NCI-H2196 treated with DMSO at 0.1 percent for 48 hours (cell line): Measurements from ENCODE around the gene SMIM1.
A peak's percentile ranks its signal among the peaks of the same experiment; 100 is the strongest.

Experiments used
- DNase-seq: peaks from one replicate; lab custom pipeline; 2025; ENCODE audit not compliant: unreplicated experiment; lab: John Stamatoyannopoulos, UW

Gene SMIM1, protein sequence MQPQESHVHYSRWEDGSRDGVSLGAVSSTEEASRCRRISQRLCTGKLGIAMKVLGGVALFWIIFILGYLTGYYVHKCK

DNA sequence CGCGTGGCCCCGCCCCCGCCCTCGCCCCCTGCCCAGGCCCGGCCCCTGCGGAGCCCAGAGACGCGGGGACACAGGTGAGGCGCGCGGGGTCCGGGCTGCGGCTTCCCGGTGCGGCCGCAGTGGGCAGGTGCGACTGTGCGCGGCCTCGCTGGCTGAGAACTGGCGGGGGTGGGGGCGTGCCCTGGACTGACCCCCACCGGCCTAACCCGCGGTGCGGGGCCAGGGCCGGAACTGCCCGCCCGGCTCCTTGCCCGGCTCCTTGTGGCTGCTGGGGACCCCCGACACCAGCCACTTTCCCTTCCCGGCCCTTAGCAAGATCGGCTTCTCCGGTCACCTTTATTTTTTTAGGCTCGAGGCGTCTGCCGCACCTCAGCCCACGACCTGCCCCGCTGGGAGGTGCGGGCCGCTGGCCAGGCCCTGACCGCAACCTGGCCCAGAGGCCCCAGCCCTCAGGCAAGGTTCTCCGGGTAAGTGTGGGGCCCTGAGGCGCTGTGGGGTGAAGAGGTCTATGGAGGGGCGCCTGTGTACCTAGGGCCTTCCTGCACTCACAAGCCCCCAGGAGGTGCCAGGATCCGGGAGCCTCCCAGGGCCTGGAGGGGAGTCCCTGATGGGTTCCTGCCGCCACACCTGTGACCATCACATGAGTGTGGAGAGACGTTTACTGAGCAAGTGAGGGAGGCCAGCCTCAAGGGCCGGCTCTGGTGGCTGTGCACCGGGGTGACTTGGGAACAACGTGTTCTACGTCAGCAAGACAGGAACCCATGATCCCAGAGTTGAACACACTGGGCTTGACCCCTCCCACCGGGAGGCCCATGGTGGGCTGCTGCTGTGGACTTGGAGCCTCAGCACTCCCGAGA is at the start of gene SMIM1:
Gene SMIM1 (plus strand): TSS at position 35 of the 857 bp plus-strand sequence. CDS start 2,625 bp downstream, outside the sequence.
- no peak for DNase-seq

DNA sequence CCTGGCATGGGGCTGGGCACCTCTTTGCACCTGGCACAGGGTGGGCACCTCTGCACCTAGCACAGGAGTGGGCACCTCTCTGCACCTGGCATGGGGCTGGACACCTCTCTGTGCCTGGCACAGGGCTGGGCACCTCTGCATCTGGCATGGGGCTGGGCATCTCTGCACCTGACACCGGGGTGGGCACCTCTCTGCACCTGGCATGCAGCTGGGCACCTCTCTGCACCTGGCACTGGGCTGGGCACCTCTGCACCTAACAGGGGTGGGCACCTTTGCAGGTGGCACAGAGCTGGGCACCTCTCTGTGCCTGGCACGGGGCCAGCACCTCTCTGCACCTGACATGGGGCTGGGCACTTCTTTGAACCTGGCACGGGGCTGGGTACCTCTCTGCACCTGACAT is 49.7 kb upstream of the SMIM1 start:
- DNase-seq: no peak

DNA sequence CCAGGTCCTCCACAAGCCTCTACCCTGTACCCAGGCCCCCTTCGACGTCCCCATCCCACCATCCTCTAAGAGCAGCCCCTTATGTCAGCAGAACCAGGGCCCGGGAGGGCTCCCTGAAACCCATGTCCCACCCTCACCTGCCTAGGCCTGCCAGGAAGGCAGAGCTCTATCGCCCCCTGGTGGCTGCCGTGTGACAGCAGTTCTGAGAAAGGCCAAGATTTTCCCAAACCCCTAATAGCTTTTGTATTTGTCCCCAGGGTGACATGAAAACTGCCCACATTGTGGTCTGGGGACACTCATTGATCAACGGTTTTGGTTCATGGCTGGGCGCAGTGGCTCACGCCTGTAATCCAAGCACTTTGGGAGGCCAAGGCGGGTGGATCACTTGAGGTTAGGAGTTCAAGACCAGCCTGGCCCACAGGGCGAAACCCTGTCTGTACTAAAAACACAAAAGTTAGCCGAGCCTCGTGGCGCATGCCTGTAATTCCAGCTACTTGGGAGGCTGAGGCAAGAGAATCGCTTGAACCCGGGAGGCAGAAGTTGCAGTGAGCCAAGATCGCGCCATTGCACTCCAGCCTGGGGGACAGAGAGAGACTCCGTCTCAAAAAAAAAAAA is 48.0 kb upstream of the SMIM1 start:
- DNase-seq: peak; percentile 47

DNA sequence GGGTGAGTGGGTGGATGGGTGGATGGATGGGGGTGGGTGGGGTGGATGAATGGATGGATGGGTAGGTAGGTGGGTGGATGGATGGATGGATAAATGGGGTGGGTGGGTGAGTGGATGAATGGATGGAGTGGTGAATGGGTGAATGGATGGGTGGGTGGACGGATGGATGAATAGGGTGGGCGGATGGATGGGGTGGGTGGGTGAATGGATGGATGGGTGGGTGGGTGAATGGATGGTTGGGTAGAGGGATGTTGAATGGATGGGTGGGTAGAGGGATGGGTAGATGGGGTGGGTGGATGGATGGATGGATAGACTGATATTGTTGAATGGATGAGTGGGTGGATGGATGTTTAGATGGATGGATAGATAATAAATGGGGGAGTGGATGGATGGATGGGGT is 47.2 kb upstream of the SMIM1 start:
- no peak for DNase-seq

DNA sequence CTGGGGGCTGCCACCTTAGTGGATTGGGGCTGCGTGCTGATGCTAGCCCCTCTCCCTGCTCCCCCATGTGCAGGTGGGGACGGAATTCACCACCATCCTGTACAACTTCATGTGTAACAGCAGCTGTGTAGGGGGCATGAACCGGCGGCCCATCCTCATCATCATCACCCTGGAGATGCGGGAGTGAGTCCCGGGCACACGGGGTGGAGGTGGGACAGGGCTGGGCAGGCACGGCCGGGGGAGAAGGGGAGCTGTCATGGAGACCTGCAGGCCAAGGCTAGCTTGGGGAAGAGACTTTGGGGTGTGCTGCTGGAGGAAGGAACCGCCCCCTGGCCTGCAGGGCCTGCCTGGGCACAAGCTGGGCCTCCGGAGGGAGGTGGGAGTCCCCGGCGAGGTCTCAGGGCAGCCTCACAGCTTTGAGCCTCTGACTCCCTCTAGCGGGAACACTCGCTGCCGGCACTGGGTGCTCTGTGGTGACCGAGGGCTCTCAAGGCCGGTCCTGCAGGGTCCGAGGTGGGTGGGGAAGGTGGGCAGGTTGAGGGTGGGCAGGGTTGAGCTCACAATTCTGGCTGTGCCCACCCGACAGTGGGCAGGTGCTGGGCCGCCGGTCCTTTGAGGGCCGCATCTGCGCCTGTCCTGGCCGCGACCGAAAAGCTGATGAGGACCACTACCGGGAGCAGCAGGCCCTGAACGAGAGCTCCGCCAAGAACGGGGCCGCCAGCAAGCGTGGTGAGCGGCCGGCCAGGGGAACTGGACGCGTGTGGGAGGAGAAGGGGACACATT is 45.3 kb upstream of the SMIM1 start:
- no peak for DNase-seq

DNA sequence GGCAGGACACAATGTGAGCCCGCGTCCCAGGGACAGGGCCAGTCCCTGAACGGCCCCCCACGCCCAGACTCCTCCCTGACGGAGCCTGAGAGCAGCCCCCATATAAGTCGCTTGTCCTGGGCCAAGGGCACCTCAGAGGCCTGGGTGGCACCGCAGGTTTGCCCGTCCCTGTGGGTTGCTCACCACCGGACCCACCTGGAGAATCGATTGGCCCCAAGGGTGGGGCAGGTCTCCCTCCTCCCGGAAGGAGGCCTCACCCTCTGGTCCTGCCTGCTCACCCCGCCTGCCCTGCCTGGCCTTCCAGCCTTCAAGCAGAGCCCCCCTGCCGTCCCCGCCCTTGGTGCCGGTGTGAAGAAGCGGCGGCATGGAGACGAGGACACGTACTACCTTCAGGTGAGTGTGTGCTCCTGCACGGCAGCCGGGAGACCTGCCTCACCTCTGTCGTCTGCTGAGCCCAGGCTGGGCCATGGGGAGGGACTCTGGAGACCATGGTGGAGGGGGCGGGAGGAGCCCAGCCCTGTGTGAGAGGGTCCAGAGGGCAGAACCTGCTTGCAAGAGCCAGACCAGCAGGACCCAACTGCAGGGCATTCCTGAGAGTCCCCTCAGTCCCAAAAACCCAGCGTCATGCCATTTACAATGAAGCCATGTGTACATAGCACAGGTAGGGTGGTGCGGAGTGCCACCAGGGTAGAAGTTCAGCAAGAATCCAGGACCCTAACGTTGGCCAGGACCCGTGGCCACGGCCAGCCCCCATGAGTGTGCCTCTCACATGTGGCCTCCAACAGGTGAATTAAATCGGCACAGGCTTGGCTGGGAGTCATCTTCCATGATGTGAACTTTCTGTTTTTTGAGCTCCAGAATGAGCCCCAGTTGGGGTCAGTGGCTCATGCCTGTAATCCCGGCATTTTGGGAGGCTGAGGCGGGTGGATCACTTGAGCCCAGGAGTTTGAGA is 44.4 kb upstream of the SMIM1 start:
- no peak for DNase-seq

DNA sequence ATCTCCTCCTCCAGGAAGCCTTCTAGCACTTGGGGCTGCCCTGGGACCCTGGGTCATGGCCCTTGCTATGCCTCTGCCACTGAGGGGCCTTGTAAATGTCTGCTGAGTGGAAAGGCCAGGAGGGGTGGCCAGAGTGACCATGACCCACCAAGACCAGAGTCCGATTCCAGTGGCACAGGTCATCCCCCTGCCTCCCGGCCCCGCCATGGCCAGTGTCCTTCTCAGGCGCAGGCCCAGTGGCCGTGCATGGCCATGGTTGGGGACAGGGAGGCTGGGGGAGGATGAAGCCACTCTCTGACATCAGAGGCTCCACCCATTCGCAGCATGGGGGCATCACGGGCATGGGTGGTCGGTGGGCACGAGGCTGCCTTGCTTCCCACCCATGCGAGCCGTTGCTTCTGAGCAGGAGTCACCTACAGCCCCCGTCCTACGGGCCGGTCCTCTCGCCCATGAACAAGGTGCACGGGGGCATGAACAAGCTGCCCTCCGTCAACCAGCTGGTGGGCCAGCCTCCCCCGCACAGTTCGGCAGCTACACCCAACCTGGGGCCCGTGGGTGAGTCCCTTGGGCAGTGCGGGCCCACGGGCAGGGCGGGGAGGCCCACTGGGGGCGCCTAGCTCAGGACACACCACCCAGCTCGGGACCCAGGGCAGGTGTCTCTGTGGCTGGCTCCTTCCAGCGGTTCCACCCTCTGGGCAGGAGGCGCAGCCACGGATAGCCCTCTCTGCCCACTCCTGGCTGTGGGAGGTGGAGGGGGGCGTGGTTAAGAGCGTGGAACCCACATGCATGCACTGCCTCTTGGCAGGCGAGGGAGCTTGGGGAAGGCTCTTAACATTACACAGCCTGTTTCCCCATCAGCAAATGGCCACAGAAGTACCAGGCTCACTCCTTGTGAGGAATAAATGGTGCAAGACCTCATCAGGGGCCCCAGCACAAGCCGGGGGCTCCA is 42.7 kb upstream of the SMIM1 start:
- no peak for DNase-seq

DNA sequence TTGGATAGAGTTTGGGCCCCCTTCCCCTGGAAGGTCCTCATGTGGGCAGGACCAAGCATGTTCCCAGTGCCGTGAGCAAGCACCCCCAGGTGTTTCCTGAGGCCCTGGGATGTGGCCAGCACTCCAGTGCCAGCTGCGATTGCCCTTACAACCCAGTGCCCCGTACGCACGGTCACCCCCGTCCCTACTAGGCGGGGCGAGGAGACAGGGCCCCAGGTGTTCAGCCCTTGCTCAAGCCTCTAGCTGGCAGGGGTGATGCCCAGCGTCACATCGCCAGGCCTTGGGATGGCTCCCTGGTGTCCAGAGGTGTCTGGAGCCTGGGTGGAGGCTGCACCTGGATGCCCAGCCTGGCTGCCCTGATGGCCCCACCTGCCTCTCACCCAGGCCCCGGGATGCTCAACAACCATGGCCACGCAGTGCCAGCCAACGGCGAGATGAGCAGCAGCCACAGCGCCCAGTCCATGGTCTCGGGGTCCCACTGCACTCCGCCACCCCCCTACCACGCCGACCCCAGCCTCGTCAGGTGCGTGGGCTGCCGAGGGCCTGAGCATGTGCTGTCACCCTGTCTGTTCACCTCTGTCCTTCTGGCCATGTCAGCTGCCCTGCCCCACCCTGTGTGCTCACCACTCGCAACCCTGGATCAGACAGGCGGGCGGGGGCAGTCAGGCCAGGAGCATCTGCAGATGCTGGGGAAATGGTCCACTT is 41.9 kb upstream of the SMIM1 start:
- no peak for DNase-seq

DNA sequence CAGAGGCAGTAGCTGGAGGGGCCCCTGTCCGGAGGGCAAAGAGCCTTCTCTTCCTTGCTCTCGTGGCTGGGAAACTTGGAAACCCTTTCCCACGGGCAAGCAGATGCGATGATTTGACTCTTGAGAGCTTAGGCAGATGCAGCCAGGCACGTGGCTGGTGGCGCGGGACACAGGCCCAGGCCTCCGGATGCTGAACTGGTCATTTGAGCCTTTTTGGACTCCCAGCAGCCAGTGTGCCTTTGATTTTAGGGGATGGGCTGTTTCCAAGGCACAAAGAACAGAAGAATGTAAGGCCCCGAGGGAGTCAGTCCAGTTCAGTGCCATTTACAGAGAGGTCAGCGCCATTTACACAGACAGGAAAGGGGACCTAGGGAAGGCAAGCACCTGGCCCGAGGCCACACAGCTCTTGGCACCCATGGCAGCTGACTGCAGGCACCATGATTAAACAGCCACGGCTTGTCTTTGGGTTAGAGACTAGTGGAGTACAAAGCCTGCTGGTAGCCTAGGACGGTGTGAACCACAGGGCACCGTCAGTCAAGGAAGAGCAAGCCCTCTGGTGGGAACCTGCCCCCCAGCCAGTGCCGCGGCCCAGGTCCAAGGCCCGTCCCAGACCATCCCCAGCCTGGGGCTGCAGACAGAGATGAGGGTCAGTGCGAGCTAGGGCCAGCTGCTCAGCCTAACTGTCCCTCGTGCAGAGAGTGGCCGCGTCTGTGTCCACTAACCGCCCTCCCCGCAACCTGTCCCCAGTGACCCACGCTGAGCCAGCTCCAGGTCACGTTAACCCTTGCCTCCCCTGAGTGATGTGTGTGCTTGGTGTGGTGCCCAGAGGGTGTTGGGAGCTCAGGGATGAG is 40.7 kb upstream of the SMIM1 start:
- no peak for DNase-seq

DNA sequence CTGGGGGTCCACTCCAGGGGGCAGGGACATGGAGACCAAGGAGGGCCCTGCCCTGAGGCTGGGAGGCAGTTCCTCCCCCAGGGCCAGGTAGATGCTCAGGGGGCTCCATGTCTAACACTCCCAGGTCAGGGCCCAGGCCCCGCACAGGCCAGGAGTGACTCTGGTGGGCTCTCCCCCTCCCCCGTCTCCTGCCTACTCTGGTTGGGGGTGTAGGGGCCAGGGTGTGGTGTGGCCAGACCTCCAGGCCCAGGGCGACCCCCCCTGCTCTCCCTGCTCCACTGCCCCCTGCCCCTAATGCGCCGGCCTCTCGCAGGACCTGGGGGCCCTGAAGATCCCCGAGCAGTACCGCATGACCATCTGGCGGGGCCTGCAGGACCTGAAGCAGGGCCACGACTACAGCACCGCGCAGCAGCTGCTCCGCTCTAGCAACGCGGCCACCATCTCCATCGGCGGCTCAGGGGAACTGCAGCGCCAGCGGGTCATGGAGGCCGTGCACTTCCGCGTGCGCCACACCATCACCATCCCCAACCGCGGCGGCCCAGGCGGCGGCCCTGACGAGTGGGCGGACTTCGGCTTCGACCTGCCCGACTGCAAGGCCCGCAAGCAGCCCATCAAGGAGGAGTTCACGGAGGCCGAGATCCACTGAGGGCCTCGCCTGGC is 40.0 kb upstream of the SMIM1 start:
- no peak for DNase-seq

DNA sequence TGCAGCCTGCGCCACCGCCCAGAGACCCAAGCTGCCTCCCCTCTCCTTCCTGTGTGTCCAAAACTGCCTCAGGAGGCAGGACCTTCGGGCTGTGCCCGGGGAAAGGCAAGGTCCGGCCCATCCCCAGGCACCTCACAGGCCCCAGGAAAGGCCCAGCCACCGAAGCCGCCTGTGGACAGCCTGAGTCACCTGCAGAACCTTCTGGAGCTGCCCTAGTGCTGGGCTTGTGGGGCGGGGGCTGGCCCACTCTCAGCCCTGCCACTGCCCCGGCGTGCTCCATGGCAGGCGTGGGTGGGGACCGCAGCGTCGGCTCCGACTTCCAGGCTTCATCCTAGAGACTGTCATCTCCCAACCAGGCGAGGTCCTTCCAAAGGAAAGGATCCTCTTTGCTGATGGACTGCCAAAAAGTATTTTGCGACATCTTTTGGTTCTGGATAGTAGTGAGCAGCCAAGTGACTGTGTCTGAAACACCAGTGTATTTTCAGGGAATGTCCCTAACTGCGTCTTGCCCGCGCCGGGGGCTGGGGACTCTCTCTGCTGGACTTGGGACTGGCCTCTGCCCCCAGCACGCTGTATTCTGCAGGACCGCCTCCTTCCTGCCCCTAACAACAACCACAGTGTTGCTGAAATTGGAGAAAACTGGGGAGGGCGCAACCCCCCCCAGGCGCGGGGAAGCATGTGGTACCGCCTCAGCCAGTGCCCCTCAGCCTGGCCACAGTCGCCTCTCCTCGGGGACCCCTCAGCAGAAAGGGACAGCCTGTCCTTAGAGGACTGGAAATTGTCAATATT is 39.3 kb upstream of the SMIM1 start:
- DNase-seq: no peak

DNA sequence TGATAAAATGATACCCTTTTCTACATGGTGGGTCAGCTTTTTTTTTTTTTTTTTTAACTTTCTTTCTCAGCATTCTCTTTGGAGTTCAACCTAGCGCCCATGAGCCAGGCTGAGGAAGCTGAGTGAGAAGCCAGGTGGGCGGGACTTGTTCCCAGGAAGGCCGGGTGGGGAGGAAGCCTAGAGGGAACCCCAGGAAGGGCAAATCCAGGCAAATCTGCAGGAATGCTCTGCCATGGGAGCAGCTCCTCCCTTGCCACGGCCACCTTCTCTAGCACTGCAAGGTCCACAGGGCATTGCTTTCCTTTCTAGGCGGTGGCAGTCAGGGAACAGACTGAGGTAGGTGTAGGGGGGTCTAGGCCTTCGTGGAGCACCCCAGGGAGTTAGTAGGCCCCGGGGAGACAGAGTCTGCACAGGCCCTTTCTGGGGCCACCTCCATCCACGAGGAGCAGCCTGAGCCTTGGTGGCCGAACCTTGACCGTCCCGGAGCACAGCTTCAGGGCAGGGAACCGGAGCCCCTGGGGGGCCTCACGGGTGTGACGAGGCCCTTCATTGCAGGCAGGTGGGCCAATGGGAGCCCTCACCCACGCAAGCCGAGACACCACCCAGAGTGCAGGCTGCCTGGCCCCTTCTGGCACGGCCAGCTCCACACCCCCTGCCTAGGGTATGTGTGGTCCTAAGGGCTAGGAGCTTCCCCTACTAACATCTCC is 38.5 kb upstream of the SMIM1 start:
- DNase-seq: no peak

DNA sequence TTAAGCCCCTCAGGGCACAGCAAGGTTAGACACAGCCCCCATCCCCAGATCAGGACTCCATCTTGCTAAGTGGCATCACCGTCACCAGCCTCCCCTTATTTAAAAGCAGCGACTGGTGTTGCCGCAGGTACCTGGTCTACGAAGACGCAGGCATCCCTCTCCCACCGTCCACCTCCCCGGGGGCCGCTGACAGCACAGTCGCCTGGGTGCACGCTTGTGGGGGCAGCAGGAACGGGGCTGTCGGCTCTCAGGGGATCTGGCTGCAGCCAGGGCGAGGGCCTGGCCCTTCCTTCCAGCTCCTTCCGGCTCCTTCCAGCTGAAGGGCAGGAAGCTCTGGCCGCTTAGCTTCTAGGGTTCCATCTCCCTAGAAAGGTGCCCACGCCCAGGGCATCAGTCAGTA is 37.9 kb upstream of the SMIM1 start:
- DNase-seq: no peak

DNA sequence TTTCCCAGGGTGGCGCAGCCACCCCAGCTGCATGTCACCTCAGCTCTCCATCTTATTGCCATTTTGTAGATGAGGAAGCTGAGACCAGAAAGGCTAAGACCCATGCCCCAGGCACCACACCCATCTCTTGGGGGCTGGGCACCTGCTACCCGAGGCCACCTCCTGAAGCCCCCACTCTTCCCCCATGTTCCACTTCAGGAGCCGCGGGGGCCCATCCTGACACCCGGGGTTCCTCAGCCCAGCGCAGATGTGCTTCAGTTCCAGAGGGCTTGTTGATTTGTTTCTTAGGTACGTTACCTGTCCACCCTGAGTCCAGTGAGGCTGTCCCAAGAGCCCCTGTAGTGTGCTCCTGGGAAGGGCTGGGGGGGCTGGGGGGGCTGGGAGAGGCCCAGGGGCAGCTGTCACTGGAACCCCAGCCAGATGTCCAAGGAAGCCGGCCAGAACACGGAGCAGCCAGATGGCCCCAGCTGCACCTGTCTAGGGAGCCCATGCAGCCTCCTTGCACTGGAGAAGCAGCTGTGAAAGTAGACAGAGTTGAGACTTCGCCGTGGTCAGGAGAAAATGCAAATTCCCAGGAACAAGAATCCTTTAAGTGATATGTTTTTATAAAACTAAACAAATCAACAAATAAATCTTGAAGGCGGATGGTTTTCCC is 37.4 kb upstream of the SMIM1 start:
- DNase-seq: no peak

DNA sequence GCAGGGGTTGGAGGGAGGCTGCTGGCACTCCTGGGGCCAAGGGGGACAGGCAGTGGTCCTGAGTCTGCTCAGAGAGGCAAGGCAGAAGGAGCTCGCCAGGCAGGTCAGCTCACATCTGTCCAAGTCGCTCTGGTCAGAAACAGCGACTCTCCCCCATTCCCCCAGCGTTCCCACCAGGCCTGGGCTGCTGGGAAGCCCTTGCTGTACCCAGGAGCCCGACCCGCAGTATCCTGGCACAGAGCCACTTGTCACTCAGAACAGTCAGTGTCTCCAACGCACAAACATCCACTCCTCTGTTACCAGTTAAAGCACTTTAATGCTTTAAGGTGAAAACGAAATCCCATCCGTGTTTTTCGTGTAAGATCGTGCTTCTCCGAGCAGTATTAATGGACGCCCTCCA is 36.9 kb upstream of the SMIM1 start:
- no peak for DNase-seq
